Spinal cord (tissue), 10 donors: ENCODE measurements around the gene RBCK1. TPM values are rescaled to one million over a fixed set of nuclear protein-coding genes. Genes with fewer than 3 reads are reported as not detected.
A peak's percentile ranks its signal among the peaks of the same experiment; 100 is the strongest.
"Not testable (repeated sequence)": the region's sequence is repeated elsewhere in the genome, so short reads cannot be mapped to it uniquely, and the experiment has no call there.

Source experiments
- DNase-seq, 6 donors: peaks; one replicate each; pipeline versions ENCODE4 v3.0.0 to v3.0.0-alpha.2; 2013 to 2015; ENCODE audit warnings: low spot score in 6 of 6, low read depth in 4 of 6
- H3K27ac ChIP-seq: one replicate; pipeline ENCODE4 v1.5.1; 2013; ENCODE audit warnings: low read depth, low read length, control low read depth
- H3K27me3 ChIP-seq: one replicate; pipeline ENCODE4 v1.6.1; 2013; ENCODE audit warnings: low read length; ENCODE audit not compliant: control insufficient read depth, insufficient read depth
- H3K36me3 ChIP-seq: one replicate; pipeline ENCODE4 v1.6.1; 2013; ENCODE audit warnings: low read length; ENCODE audit not compliant: control insufficient read depth, insufficient read depth
- H3K4me1 ChIP-seq: one replicate; pipeline ENCODE4 v1.6.1; 2013; ENCODE audit warnings: low read length; ENCODE audit not compliant: control insufficient read depth, insufficient read depth
- H3K4me3 ChIP-seq: one replicate; pipeline ENCODE4 v1.5.1; 2013; ENCODE audit warnings: low read depth, low read length, control low read depth
- H3K9me3 ChIP-seq: one replicate; pipeline ENCODE4 v1.6.1; 2013; ENCODE audit warnings: low read length; ENCODE audit not compliant: control insufficient read depth, insufficient read depth
- WGBS: methylation state at CpG from one replicate; pipeline ENCODE4 v1.1.5; 2013; ENCODE audit warnings: missing lambda C conversion rate; ENCODE audit not compliant: insufficient coverage; 5-methylcytosine and 5-hydroxymethylcytosine counted together
- polyA plus RNA-seq, 2 donors: library from polyadenylated mRNA; unstranded; fragments of 120-200 nt; gene quantifications; one replicate each; pipeline ENCODE4 v1.2.1, GENCODE V29; 2013; ENCODE audit not compliant: insufficient read length in 2 of 2
- total RNA-seq, 2 donors: library from RNA; depleted of rRNA in 1 of 2; stranded (reverse); fragments of 120-200 nt in 1 of 2; fragments of >200 nt in 1 of 2; gene quantifications; one replicate each; pipeline versions ENCODE4 v1.2.3 to v1.2.4, GENCODE V29; 2013 to 2014
- donor health status: healthy.

Gene RBCK1
- total and polyA plus RNA-seq, 4 donors = 22.5 to 106 (median 63.1) TPM

- Histone ChIP-seq H3K36me3 (no peaks in the 10 kb centered on the region), H3K4me3 (no peak overlapping the region), H3K27me3 (no peaks in the 10 kb centered on the region), H3K27ac (no peak overlapping the region), H3K4me1 (peaks cover 5% of the 10 kb centered on the region), H3K9me3 (no peaks in the 10 kb centered on the region)
- no peak for DNase-seq
- WGBS = 85% methylated on average over 7 of the region's 13 CpGs
Observed at GRCh38 chr20:366719-367485, 41.2 kb upstream of the RBCK1 start.

- 81% methylated on average over 2 of the region's 8 CpGs for WGBS
Observed at GRCh38 chr20:367486-367887, 40.6 kb upstream of the RBCK1 start.

GRCh38 chr20:368915-369314 is 39.2 kb upstream of the RBCK1 start:
- Histone ChIP-seq H3K4me1 (peaks cover 3% of the 10 kb centered on the region), H3K4me3 (no peak overlapping the region), H3K9me3 (no peaks in the 10 kb centered on the region), H3K36me3 (no peaks in the 10 kb centered on the region), H3K27me3 (no peaks in the 10 kb centered on the region), H3K27ac (no peak overlapping the region)
- WGBS = 99% methylated on average over 4 of the region's 4 CpGs
- no peak for DNase-seq

More at GRCh38 chr20:367486-367887, 40.6 kb upstream of the RBCK1 start:
- Histone ChIP-seq H3K4me1 (peaks cover 4% of the 10 kb centered on the region), H3K9me3 (no peaks in the 10 kb centered on the region), H3K27me3 (no peaks in the 10 kb centered on the region), H3K4me3 (no peak overlapping the region), H3K27ac (no peak overlapping the region), H3K36me3 (no peaks in the 10 kb centered on the region)
- no peak for DNase-seq

GRCh38 chr20:370151-370600 is 37.9 kb upstream of the RBCK1 start:
- Histone ChIP-seq H3K27ac (no peak overlapping the region), H3K9me3 (no peaks in the 10 kb centered on the region), H3K4me3 (no peak overlapping the region), H3K4me1 (peaks cover 3% of the 10 kb centered on the region), H3K36me3 (no peaks in the 10 kb centered on the region), H3K27me3 (no peaks in the 10 kb centered on the region)
- no peak for DNase-seq
- WGBS = 84% methylated on average over 4 of the region's 7 CpGs

GRCh38 chr20:370977-371754 is 36.9 kb upstream of the RBCK1 start:
- WGBS = 79% methylated on average over 6 of the region's 7 CpGs
- DNase-seq = no peak
- no peak overlapping the region for H3K27ac ChIP-seq
- no peaks in the 10 kb centered on the region for H3K9me3 ChIP-seq
- no peak overlapping the region for H3K4me3 ChIP-seq
- no peaks in the 10 kb centered on the region for H3K36me3 ChIP-seq
- H3K27me3 ChIP-seq = no peaks in the 10 kb centered on the region
- H3K4me1 ChIP-seq = peaks cover 3% of the 10 kb centered on the region

GRCh38 chr20:371755-372542 is 36.1 kb upstream of the RBCK1 start:
- Histone ChIP-seq H3K27me3 (no peaks in the 10 kb centered on the region), H3K4me1 (peaks cover 3% of the 10 kb centered on the region), H3K9me3 (no peaks in the 10 kb centered on the region), H3K27ac (no peak overlapping the region), H3K36me3 (no peaks in the 10 kb centered on the region), H3K4me3 (no peak overlapping the region)
- peak in 1 of 6 donors; percentile 14 for DNase-seq
- 81% methylated on average over 6 of the region's 10 CpGs for WGBS

GRCh38 chr20:372543-373082 is 35.5 kb upstream of the RBCK1 start:
- H3K27ac ChIP-seq, H3K4me3 ChIP-seq, H3K4me1 ChIP-seq, H3K36me3 ChIP-seq, DNase-seq, H3K27me3 ChIP-seq, H3K9me3 ChIP-seq: not testable (repeated sequence)
- 92% methylated on average over 11 of the region's 11 CpGs for WGBS

GRCh38 chr20:373171-373890 is 34.8 kb upstream of the RBCK1 start:
- no peak for DNase-seq
- H3K27me3 ChIP-seq = no peaks in the 10 kb centered on the region
- H3K4me3 ChIP-seq = no peak overlapping the region
- no peaks in the 10 kb centered on the region for H3K9me3 ChIP-seq
- H3K27ac ChIP-seq = no peak overlapping the region
- WGBS = 61% methylated on average over 2 of the region's 9 CpGs
- H3K36me3 ChIP-seq = no peaks in the 10 kb centered on the region
- H3K4me1 ChIP-seq = peaks cover 3% of the 10 kb centered on the region
